ENCODE measurements around the gene TMEM62. TPM values are rescaled to one million over a fixed set of nuclear protein-coding genes. Genes with fewer than 3 reads are reported as not detected.
A peak's percentile ranks its signal among the peaks of the same experiment; 100 is the strongest.

TMEM62 gene
- total RNA-seq (10 to 100 TPM in 2 of 4 donors, 1 to 10 TPM in 2; 6.3 to 12.1 (median 9.1) TPM), polyA plus RNA-seq (10 to 100 TPM in 1 of 3 donors, 1 to 10 TPM in 2; 6.5 to 22.8 (median 6.6) TPM)
- long read RNA-seq, donor 1, partial matches to known transcripts, result 0 of 2 reads
- long read RNA-seq, donor 1, other reads (novel, unspliced or antisense), result 0 of 2 reads
- long read RNA-seq, donor 2, transcript TMEM62-201 (14 exons, 2,771 nt), result major isoform, 6 of 17 reads
- long read RNA-seq, donor 2, partial matches to known transcripts, result 0 of 17 reads
- long read RNA-seq, donor 2, other reads (novel, unspliced or antisense), result 11 of 17 reads

GRCh38 chr15:43133430-43134156 is at the start of gene TMEM62:
TSS of gene TMEM62 (plus strand) at chr15:43133586. CDS start at chr15:43133803, 217 bp downstream.
- Histone ChIP-seq H3K9me3 (no peaks in the 10 kb centered on the region), H3K27me3 (ENCODE audit: insufficient read depth in 3 of 3, low read length in 2 of 3) (no peaks in the 10 kb centered on the region), H3K4me3 (peak within 1 kb of the TSS; percentile 76), H3K27ac (peak within 1 kb of the TSS; percentile 79), H3K36me3 (ENCODE audit: insufficient read depth in 1 of 2, low read depth in 1 of 2) (peaks cover 0 to 36% of the 10 kb centered on the region in 2 donors), H3K4me1 (peaks cover 19% of the 10 kb centered on the region)
- peak; percentile 84 to 88 for DNase-seq
- peak; percentile 91 to 95 (median 92) for ATAC-seq
- WGBS, 3 donors, result 0% methylated on average over 61 to 66 of the region's 66 CpGs
- intact Hi-C loops (cut with DNase I), result no loop called here
- TF ChIP-seq, protein P1, sequence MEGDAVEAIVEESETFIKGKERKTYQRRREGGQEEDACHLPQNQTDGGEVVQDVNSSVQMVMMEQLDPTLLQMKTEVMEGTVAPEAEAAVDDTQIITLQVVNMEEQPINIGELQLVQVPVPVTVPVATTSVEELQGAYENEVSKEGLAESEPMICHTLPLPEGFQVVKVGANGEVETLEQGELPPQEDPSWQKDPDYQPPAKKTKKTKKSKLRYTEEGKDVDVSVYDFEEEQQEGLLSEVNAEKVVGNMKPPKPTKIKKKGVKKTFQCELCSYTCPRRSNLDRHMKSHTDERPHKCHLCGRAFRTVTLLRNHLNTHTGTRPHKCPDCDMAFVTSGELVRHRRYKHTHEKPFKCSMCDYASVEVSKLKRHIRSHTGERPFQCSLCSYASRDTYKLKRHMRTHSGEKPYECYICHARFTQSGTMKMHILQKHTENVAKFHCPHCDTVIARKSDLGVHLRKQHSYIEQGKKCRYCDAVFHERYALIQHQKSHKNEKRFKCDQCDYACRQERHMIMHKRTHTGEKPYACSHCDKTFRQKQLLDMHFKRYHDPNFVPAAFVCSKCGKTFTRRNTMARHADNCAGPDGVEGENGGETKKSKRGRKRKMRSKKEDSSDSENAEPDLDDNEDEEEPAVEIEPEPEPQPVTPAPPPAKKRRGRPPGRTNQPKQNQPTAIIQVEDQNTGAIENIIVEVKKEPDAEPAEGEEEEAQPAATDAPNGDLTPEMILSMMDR (IDR thresholded peaks at IDR 0.05), result no peak

DNA sequence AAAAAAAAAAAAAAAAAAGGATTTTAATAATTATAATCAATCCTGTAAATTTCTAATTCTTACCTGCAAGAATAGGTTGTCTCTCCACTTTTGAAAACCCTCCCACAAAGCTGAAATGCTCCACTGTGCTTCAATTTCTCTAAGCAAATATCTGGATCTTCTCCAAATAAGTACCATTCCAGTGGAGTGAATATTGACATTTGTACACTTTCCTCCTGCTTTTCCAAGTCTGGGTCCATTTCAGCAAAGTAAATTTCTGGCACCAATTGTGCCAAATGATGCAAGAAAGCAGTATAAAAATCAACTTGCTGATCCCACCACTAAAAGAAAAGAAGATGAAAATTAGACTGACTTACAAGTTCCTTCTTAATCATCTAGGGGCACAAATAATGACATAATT is 47.5 kb upstream of the TMEM62 start:
- Histone ChIP-seq H3K9me3 (no peaks in the 10 kb centered on the region), H3K4me1 (no peaks in the 10 kb centered on the region), H3K27me3 (ENCODE audit: insufficient read depth in 3 of 3, low read length in 2 of 3) (no peaks in the 10 kb centered on the region), H3K27ac (no peak overlapping the region), H3K36me3 (ENCODE audit: insufficient read depth in 1 of 2, low read depth in 1 of 2) (peaks cover 0 to 57% of the 10 kb centered on the region in 2 donors), H3K4me3 (no peak overlapping the region)
- intact Hi-C loops (cut with DNase I), result loop anchor here in 1 of 2 donors (10.0 kb wide), 1 partner anchor 61 kb away; no protein-coding TSS in a partner anchor
- TF ChIP-seq, protein P1 (IDR thresholded peaks at IDR 0.05), result no peak
- ATAC-seq, result no peak
- DNase-seq, result no peak

DNA sequence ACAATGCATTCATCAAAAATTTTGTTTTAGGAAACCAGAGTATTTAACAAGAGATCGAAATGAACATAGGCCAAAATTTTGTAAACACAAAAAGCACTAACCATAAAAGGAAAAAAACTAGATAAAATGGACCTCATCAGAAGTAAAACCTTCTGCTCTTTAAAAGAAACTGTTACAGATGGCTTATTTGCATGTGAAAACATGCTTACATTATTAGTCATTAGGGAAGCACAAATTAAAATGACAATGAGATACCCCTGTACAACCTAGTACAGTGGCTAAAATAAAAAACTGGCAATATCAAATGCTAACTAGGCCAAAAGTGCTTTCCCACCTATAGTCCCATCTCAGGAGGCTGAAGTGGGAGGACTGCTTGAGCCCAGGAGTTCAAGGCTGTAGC is 46.8 kb upstream of the TMEM62 start:
- ATAC-seq (no peak), DNase-seq (no peak)
- WGBS, 3 donors, result 91 to 97% (median 91%) methylated on average over 1 of the region's 1 CpG
- Histone ChIP-seq H3K9me3 (no peaks in the 10 kb centered on the region), H3K27ac (no peak overlapping the region), H3K4me1 (no peaks in the 10 kb centered on the region), H3K4me3 (no peak overlapping the region), H3K36me3 (ENCODE audit: insufficient read depth in 1 of 2, low read depth in 1 of 2) (peaks cover 0 to 51% of the 10 kb centered on the region in 2 donors), H3K27me3 (ENCODE audit: insufficient read depth in 3 of 3, low read length in 2 of 3) (no peaks in the 10 kb centered on the region)
- TF ChIP-seq, protein P1 (IDR thresholded peaks at IDR 0.05), result no peak
- intact Hi-C loops (cut with DNase I), result loop anchor here in 1 of 2 donors (10.0 kb wide), 1 partner anchor 62 kb away; no protein-coding TSS in a partner anchor

GRCh38 chr15:43091859-43092258 is 41.5 kb upstream of the TMEM62 start:
- WGBS, 3 donors, result 79 to 97% (median 97%) methylated on average over 3 to 4 of the region's 4 CpGs

More at GRCh38 chr15:43091859-43092258, 41.5 kb upstream of the TMEM62 start:
- no peaks in the 10 kb centered on the region for H3K9me3 ChIP-seq
- ATAC-seq, result no peak
- no peak for DNase-seq
- no peak overlapping the region for H3K4me3 ChIP-seq
- no peak overlapping the region for H3K27ac ChIP-seq
- intact Hi-C loops (cut with DNase I), result no loop called here
- no peaks in the 10 kb centered on the region for H3K27me3 ChIP-seq (ENCODE audit: insufficient read depth in 3 of 3, low read length in 2 of 3)
- H3K36me3 ChIP-seq (ENCODE audit: insufficient read depth in 1 of 2, low read depth in 1 of 2), result peaks cover 0 to 5% of the 10 kb centered on the region in 2 donors
- H3K4me1 ChIP-seq, result peaks cover 17% of the 10 kb centered on the region
- TF ChIP-seq, protein P1 (IDR thresholded peaks at IDR 0.05), result no peak
